HCT116 (cell line): Measurements from ENCODE around the gene AGPS. TPM values are rescaled to one million over a fixed set of nuclear protein-coding genes. Genes with fewer than 3 reads are reported as not detected.

Source experiments
- ATAC-seq: fragments of 200-7000 bp; cut with Tn5 transposase; 2 replicates; pipeline ENCODE4 v1.9.1; 2020; ENCODE audit warnings: mild to moderate bottlenecking, moderate library complexity
- BruUV-seq: library from RNA; stranded (reverse); fragments of 400-500 nt; replicated peaks from 2 replicates; lab custom pipeline; 2021; lab: Mats Ljungman, UMichigan
- CTCF ChIA-PET: fragments of 300-600 bp; sonication (Branson Sonifier 250); formaldehyde crosslinking; loops from one replicate; lab custom pipeline; 2021; ENCODE audit warnings: antibody characterized with exemption; lab: Charles Lee
- POLR2A ChIA-PET: fragments of 300-600, 350-600 bp; sonication (Branson Sonifier 250); formaldehyde crosslinking; loops from one replicate; lab custom pipeline; 2021; ENCODE audit warnings: antibody characterized with exemption; lab: Charles Lee
- RAD21 ChIA-PET, 2 experiments: fragments of 300-600 bp; sonication (Branson Sonifier 250); formaldehyde crosslinking; loops; one replicate each; lab custom pipeline; 2023; ENCODE audit warnings: low total read pairs in 2 of 2; ENCODE audit not compliant: uncharacterized antibody in 2 of 2, unreplicated experiment in 2 of 2, low non-redundant PET in 1 of 2; lab: Charles Lee
- DNase-seq: peaks from one replicate; pipeline ENCODE4 v3.0.0-alpha.2; 2010; ENCODE audit warnings: low read depth, low spot score
- H2AFZ ChIP-seq: fragments of 200-600 bp; shearing (Covaris generic), sonication (generic); 2 replicates; pipeline ENCODE4 v1.6.1; 2017; ENCODE audit warnings: low read depth, mixed run types, mixed read lengths, antibody characterized with exemption, low read length; ENCODE audit not compliant: poor library complexity, severe bottlenecking
- H3K27ac ChIP-seq: 2 replicates; pipeline ENCODE4 v1.5.1; 2012; ENCODE audit warnings: low read depth, low read length
- H3K27me3 ChIP-seq: fragments of 200-600 bp; sonication (generic); 2 replicates; pipeline ENCODE4 v1.6.1; 2016; ENCODE audit warnings: mixed run types, low read length, mixed read lengths; ENCODE audit not compliant: insufficient read depth
- H3K36me3 ChIP-seq, 2 experiments: fragments of 200-500 bp in 1 of 2; fragments of 200-600 bp in 1 of 2; sonication (Bioruptor generic) in 1 of 2; sonication (generic) in 1 of 2; 2 replicates each; pipeline versions ENCODE4 v1.5.1 to v1.6.1; 2014 to 2016; ENCODE audit warnings: low read length in 2 of 2, inconsistent platforms in 1 of 2, mixed read lengths in 1 of 2, mixed run types in 1 of 2; ENCODE audit not compliant: insufficient read depth in 2 of 2, control insufficient read depth in 1 of 2
- H3K4me1 ChIP-seq, 2 experiments: fragments of 200-600 bp in 1 of 2; sonication (generic) in 1 of 2; 2 replicates each; pipeline versions ENCODE4 v1.5.1 to v1.6.1; 2012 to 2017; ENCODE audit warnings: low read length in 2 of 2, inconsistent platforms in 1 of 2, mild to moderate bottlenecking in 1 of 2, mixed read lengths in 1 of 2, mixed run types in 1 of 2, moderate library complexity in 1 of 2; ENCODE audit not compliant: insufficient read depth in 2 of 2, control insufficient read depth in 1 of 2
- H3K4me2 ChIP-seq: fragments of 200-600 bp; sonication (generic); 2 replicates; pipeline ENCODE4 v1.6.1; 2017; ENCODE audit warnings: mixed run types, low read length, mixed read lengths
- H3K4me3 ChIP-seq, 2 experiments: fragments of 200-600 bp in 1 of 2; sonication (generic) in 1 of 2; replicated peaks in 1 of 2; 2 replicates each; pipeline ENCODE4 v1.5.1; 2011 to 2016; ENCODE audit warnings: low read length in 2 of 2, control low read depth in 1 of 2, low read depth in 1 of 2, mild to moderate bottlenecking in 1 of 2, mixed read lengths in 1 of 2, mixed run types in 1 of 2
- H3K79me2 ChIP-seq: fragments of 200-600 bp; sonication (generic); 2 replicates; pipeline ENCODE4 v1.6.1; 2017; ENCODE audit warnings: mild to moderate bottlenecking, mixed run types, low read length, moderate library complexity, mixed read lengths; ENCODE audit not compliant: insufficient read depth
- H3K9ac ChIP-seq: fragments of 200-600 bp; sonication (generic); 2 replicates; pipeline ENCODE4 v1.6.1; 2016; ENCODE audit warnings: low read length, mixed read lengths
- H3K9me2 ChIP-seq: fragments of 200-600 bp; sonication (generic), shearing (Covaris generic); 2 replicates; pipeline ENCODE4 v1.6.1; 2017; ENCODE audit warnings: mixed run types, mild to moderate bottlenecking, moderate library complexity; ENCODE audit not compliant: insufficient read depth
- H3K9me3 ChIP-seq, 2 experiments: fragments of 200-500 bp in 1 of 2; fragments of 200-600 bp in 1 of 2; sonication (Bioruptor generic) in 1 of 2; sonication (generic) in 1 of 2; 2 replicates each; pipeline ENCODE4 v1.6.1; 2014 to 2017; ENCODE audit warnings: low read length in 2 of 2, mixed read lengths in 2 of 2, inconsistent platforms in 1 of 2, low read depth in 1 of 2, mild to moderate bottlenecking in 1 of 2, mixed run types in 1 of 2, moderate library complexity in 1 of 2; ENCODE audit not compliant: control insufficient read depth in 1 of 2, insufficient read depth in 1 of 2
- H4K20me1 ChIP-seq: fragments of 200-600 bp; sonication (generic), shearing (Covaris generic); 2 replicates; pipeline ENCODE4 v1.6.1; 2017; ENCODE audit warnings: mixed run types, mild to moderate bottlenecking, moderate library complexity; ENCODE audit not compliant: insufficient read depth
- CBX3 ChIP-seq: IDR thresholded peaks from 2 replicates; pipeline ENCODE4 v1.6.1; 2012; ENCODE audit warnings: low read depth
- CEBPB ChIP-seq: IDR thresholded peaks from 2 replicates; pipeline ENCODE4 v1.6.1; 2012; ENCODE audit warnings: low read depth
- FOSL1 ChIP-seq: IDR thresholded peaks from 2 replicates; pipeline ENCODE4 v1.6.1; 2012; ENCODE audit warnings: low read depth
- JUND ChIP-seq: IDR thresholded peaks from 2 replicates; pipeline ENCODE4 v1.6.1; 2012
- POLR2A ChIP-seq: IDR thresholded peaks from 2 replicates; pipeline ENCODE4 v1.7.0; 2011; ENCODE audit warnings: borderline replicate concordance; ENCODE audit not compliant: insufficient read depth, insufficient read length; ENCODE audit errors: extremely low read depth
- POLR2AphosphoS5 ChIP-seq: IDR thresholded peaks from 2 replicates; pipeline ENCODE4 v1.6.1; 2011; ENCODE audit warnings: mild to moderate bottlenecking, low read depth, low read length, moderate library complexity
- TCF7L2 ChIP-seq: IDR thresholded peaks from 2 replicates; pipeline ENCODE4 v1.7.0; 2011; ENCODE audit warnings: borderline replicate concordance, inconsistent platforms; ENCODE audit not compliant: insufficient read depth, insufficient read length; ENCODE audit errors: extremely low read depth
- YY1 ChIP-seq: IDR thresholded peaks from 2 replicates; pipeline ENCODE4 v1.6.1; 2011; ENCODE audit warnings: low read length, low read depth, moderate library complexity, mild to moderate bottlenecking; ENCODE audit not compliant: insufficient replicate concordance; ENCODE audit errors: extremely low read depth
- ZNF274 ChIP-seq: fragments of 200-500 bp; sonication (Bioruptor generic); IDR thresholded peaks from 2 replicates; pipeline ENCODE4 v1.6.1; 2014; ENCODE audit warnings: mild to moderate bottlenecking, low read depth, low read length, inconsistent platforms
- intact Hi-C: fragments of 100-400 bp; cut with micrococcal nuclease; formaldehyde crosslinking; loops from 2 replicates; pipeline ENCODE4 v1.10.0; 2022
- total RNA-seq: library from RNA; stranded (reverse); gene quantifications from one replicate; pipeline ENCODE4 v1.2.1, GENCODE V29; 2021; ENCODE audit not compliant: unreplicated experiment
- TF ChIP-seq, protein P1 (sequence below): IDR thresholded peaks from 2 replicates; pipeline ENCODE4 v1.6.1; 2011; ENCODE audit warnings: mild to moderate bottlenecking, low read length, moderate library complexity; ENCODE audit not compliant: insufficient replicate concordance; ENCODE audit errors: extremely low read depth
- TF ChIP-seq, protein P2 (sequence below): IDR thresholded peaks from 2 replicates; pipeline ENCODE4 v1.6.1; 2012

Gene AGPS
- total RNA-seq, 1 experiment from 2014 or later = 66.6 TPM

DNA sequence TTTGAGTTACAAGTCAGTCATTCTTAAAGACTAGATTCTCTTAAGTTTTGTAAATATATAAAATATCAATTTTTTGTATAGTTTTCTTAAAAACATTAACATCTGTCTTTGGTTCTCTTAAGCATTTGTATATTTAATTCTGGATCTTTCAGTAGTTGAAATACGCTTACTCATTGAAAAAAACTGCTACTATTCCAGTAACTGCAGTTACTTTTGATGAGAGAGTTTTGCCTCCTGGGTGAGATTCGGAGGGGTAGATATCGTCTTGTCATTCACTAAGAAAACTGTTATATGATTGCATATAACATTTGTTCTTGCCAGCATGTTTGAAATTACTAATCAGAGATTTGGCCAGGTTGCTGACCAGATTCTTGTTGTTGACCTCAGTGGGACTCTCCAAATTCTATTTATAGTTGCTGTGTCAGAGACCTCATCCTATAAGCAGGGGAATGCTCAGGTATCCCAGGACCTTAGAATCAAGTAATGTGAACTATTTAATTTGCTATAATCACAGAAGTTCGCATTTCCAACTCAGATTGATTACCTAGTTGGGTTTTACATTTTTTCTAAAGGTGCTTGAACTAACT lies 7.9 kb downstream of the AGPS start:
- intact Hi-C loops = no loop called here
- Histone ChIP-seq H3K4me2 (no peak overlapping the region), H3K36me3 (no peaks in the 10 kb centered on the region), H4K20me1 (peaks cover 12% of the 10 kb centered on the region; the same call in 1 of the 2 replicates), H3K9me2 (no peaks in the 10 kb centered on the region), H3K27me3 (no peaks in the 10 kb centered on the region), H3K4me3 (no peak overlapping the region), H3K79me2 (peaks cover 97% of the 10 kb centered on the region), H3K9ac (no peak overlapping the region), H3K4me1 (peaks cover 17 to 25% of the 10 kb centered on the region in 2 experiments), H3K27ac (no peak overlapping the region), H2AFZ (no peak overlapping the region), H3K9me3 (no peaks in the 10 kb centered on the region)
- DNase-seq (no peak), ATAC-seq (no peak)
- TF ChIP-seq POLR2A (no peak), YY1 (no peak)
- TF ChIP-seq, protein P1, sequence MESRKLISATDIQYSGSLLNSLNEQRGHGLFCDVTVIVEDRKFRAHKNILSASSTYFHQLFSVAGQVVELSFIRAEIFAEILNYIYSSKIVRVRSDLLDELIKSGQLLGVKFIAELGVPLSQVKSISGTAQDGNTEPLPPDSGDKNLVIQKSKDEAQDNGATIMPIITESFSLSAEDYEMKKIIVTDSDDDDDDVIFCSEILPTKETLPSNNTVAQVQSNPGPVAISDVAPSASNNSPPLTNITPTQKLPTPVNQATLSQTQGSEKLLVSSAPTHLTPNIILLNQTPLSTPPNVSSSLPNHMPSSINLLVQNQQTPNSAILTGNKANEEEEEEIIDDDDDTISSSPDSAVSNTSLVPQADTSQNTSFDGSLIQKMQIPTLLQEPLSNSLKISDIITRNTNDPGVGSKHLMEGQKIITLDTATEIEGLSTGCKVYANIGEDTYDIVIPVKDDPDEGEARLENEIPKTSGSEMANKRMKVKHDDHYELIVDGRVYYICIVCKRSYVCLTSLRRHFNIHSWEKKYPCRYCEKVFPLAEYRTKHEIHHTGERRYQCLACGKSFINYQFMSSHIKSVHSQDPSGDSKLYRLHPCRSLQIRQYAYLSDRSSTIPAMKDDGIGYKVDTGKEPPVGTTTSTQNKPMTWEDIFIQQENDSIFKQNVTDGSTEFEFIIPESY = no peak
- TF ChIP-seq, protein P2, sequence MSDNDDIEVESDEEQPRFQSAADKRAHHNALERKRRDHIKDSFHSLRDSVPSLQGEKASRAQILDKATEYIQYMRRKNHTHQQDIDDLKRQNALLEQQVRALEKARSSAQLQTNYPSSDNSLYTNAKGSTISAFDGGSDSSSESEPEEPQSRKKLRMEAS = no peak
- BruUV-seq = no TSS peak
- ChIA-PET RAD21 (no interaction called here), CTCF (no interaction called here), POLR2A (no interaction called here)

DNA sequence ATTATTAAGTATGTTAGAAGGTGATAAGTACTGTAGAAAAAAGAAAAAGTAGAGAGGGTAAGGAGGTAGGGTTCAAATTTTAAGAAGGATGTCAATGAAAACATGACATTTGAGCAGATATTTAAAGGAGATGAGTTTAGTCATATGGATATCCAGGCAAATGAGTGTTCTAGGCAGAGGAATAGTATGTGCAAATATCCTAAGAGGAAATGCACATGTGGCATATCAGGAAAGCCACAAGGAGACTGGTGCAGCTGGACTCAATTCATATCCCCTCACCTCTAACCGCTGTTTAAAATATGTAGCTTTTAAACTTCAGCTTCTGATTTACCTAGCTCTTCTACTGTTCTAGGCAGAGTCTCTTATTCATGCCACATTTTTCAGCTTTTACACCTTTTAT lies 9.5 kb downstream of the AGPS start:
- POLR2A ChIA-PET = interaction anchor here (1.4 kb wide), 1 partner anchor 10 kb away, joined by 4 read pairs; the partner anchor contains the start of gene AGPS
- peaks cover 12% of the 10 kb centered on the region; the same call in 1 of the 2 replicates for H4K20me1 ChIP-seq

More for the DNA sequence above, 9.5 kb downstream of the AGPS start:
- Histone ChIP-seq H3K4me2 (no peak overlapping the region), H3K36me3 (no peaks in the 10 kb centered on the region), H3K4me3 (no peak overlapping the region), H3K9me2 (no peaks in the 10 kb centered on the region), H3K79me2 (peaks cover 98% of the 10 kb centered on the region), H3K27me3 (no peaks in the 10 kb centered on the region), H3K9me3 (no peaks in the 10 kb centered on the region), H3K4me1 (peaks cover 10 to 12% of the 10 kb centered on the region in 2 experiments), H3K27ac (no peak overlapping the region), H3K9ac (no peak overlapping the region), H2AFZ (no peak overlapping the region)
- ChIA-PET RAD21 (no interaction called here), CTCF (interaction anchor here (1.5 kb wide), 1 partner anchor 14 kb away, joined by 4 read pairs; no protein-coding TSS in a partner anchor)
- BruUV-seq = no TSS peak
- no peak for ATAC-seq
- TF ChIP-seq FOSL1 = no peak
- no peak for TF ChIP-seq POLR2AphosphoS5
- no peak for TF ChIP-seq ZNF274
- TF ChIP-seq CEBPB = no peak
- no peak for TF ChIP-seq JUND
- TF ChIP-seq TCF7L2 = no peak
- no peak for TF ChIP-seq CBX3
- no peak for DNase-seq
- intact Hi-C loops = no loop called here
